GM18861 (cell line): ENCODE data around the gene SNRNP200.

Source experiments
- ATAC-seq: cut with Tn5 transposase; IDR thresholded peaks from one replicate; pipeline ENCODE4 v1.9.1; 2021; ENCODE audit not compliant: unreplicated experiment

SNRNP200 gene

GRCh38 chr2:96305091-96305978 is at the start of gene SNRNP200:
Gene SNRNP200 (minus strand): TSS chr2:96305546. CDS start chr2:96305437, 109 bp downstream.
- ATAC-seq = peak; percentile 75

- ATAC-seq = no peak
These were observed 49.1 kb upstream of the SNRNP200 start for GRCh38 chr2:96354492-96354891.

GRCh38 chr2:96353606-96354101 is 48.3 kb upstream of the SNRNP200 start:
- no peak for ATAC-seq

- no peak for ATAC-seq
These were observed 47.8 kb upstream of the SNRNP200 start for GRCh38 chr2:96353032-96353561.

- ATAC-seq = no peak
These were observed 42.0 kb upstream of the SNRNP200 start for GRCh38 chr2:96347395-96347794.

GRCh38 chr2:96345868-96346462 is 40.6 kb upstream of the SNRNP200 start:
- no peak for ATAC-seq

- no peak for ATAC-seq
These were observed 40.1 kb upstream of the SNRNP200 start for GRCh38 chr2:96345438-96345837.

- ATAC-seq = peak; percentile 88
These were observed 38.7 kb upstream of the SNRNP200 start for GRCh38 chr2:96344011-96344410.

- peak; percentile 27 for ATAC-seq
These were observed 36.7 kb upstream of the SNRNP200 start for GRCh38 chr2:96342085-96342484.

- ATAC-seq = no peak
These were observed 36.3 kb upstream of the SNRNP200 start for GRCh38 chr2:96341641-96342040.

- ATAC-seq = no peak
These were observed 35.4 kb upstream of the SNRNP200 start for GRCh38 chr2:96340493-96341414.

- ATAC-seq = no peak
These were observed 31.5 kb upstream of the SNRNP200 start for GRCh38 chr2:96336873-96337272.

GRCh38 chr2:96336104-96336775 is 30.9 kb upstream of the SNRNP200 start:
- ATAC-seq = no peak

GRCh38 chr2:96333708-96334107 is 28.4 kb upstream of the SNRNP200 start:
- ATAC-seq = no peak

- ATAC-seq = no peak
These were observed 25.1 kb upstream of the SNRNP200 start for GRCh38 chr2:96330407-96330806.

- no peak for ATAC-seq
These were observed 24.5 kb upstream of the SNRNP200 start for GRCh38 chr2:96329874-96330273.

- ATAC-seq = no peak
These were observed 24.1 kb upstream of the SNRNP200 start for GRCh38 chr2:96329456-96329855.

- no peak for ATAC-seq
These were observed 21.9 kb upstream of the SNRNP200 start for GRCh38 chr2:96326990-96327820.

- no peak for ATAC-seq
These were observed 21.2 kb upstream of the SNRNP200 start for GRCh38 chr2:96326564-96326963.
